Keratinocyte (primary cell): ENCODE results near the gene FAM240A. TPM values are rescaled to one million over a fixed set of nuclear protein-coding genes. Genes with fewer than 3 reads are reported as not detected.

Experiments used
- DNase-seq: peaks from one replicate; pipeline ENCODE4 v3.0.0-alpha.2; 2011; ENCODE audit warnings: low read depth, missing footprints, low spot score
- FAIRE-seq: peaks from 2 replicates; lab custom pipeline; 2011; peaks lifted over from hg19 to GRCh38; lab: Jason Lieb, UNC
- H2AFZ ChIP-seq: 2 replicates; pipeline ENCODE4 v1.6.0; 2012; ENCODE audit warnings: low read length, control low read depth, inconsistent platforms; ENCODE audit not compliant: control insufficient read depth
- H3K27ac ChIP-seq: 2 replicates; pipeline ENCODE4 v1.5.1; 2011; ENCODE audit warnings: low read length; ENCODE audit not compliant: control insufficient read depth, insufficient read depth
- H3K27me3 ChIP-seq: 3 replicates; pipeline ENCODE4 v1.6.0; 2011; ENCODE audit warnings: low read length; ENCODE audit not compliant: control insufficient read depth, insufficient read depth; ENCODE audit errors: extremely low read depth
- H3K36me3 ChIP-seq, 2 experiments: 2 replicates in 1 of 2; 3 replicates in 1 of 2; pipeline ENCODE4 v1.5.1; 2011; ENCODE audit warnings: low read length in 2 of 2, mild to moderate bottlenecking in 1 of 2; ENCODE audit not compliant: control insufficient read depth in 2 of 2, insufficient read depth in 2 of 2; ENCODE audit errors: extremely low read depth in 1 of 2
- H3K4me1 ChIP-seq: 3 replicates; pipeline ENCODE4 v1.5.1; 2011; ENCODE audit warnings: low read length; ENCODE audit not compliant: control insufficient read depth, insufficient read depth; ENCODE audit errors: extremely low read depth
- H3K4me2 ChIP-seq: 3 replicates; pipeline ENCODE4 v1.6.0; 2011; ENCODE audit warnings: low read depth, low read length; ENCODE audit not compliant: control insufficient read depth, insufficient read depth; ENCODE audit errors: extremely low read depth
- H3K4me3 ChIP-seq, 3 experiments: fragments of 200-600 bp in 1 of 3; sonication (generic) in 1 of 3; 2 replicates in 2 of 3; 3 replicates in 1 of 3; pipeline ENCODE4 v1.5.1; 2011 to 2016; ENCODE audit warnings: low read length in 3 of 3, mild to moderate bottlenecking in 3 of 3, control low read depth in 2 of 3, inconsistent platforms in 1 of 3, low read depth in 1 of 3, mixed read lengths in 1 of 3, mixed run types in 1 of 3, moderate library complexity in 1 of 3; ENCODE audit not compliant: control insufficient read depth in 2 of 3, insufficient read depth in 2 of 3; ENCODE audit errors: extremely low read depth in 1 of 3
- H3K79me2 ChIP-seq: 2 replicates; pipeline ENCODE4 v1.6.0; 2012; ENCODE audit warnings: low read length; ENCODE audit not compliant: control insufficient read depth, insufficient read depth
- H3K9ac ChIP-seq: 3 replicates; pipeline ENCODE4 v1.6.0; 2011; ENCODE audit warnings: low read length; ENCODE audit not compliant: control insufficient read depth, insufficient read depth; ENCODE audit errors: extremely low read depth
- H3K9me1 ChIP-seq: 3 replicates; pipeline ENCODE4 v1.6.0; 2011; ENCODE audit warnings: low read length; ENCODE audit not compliant: control insufficient read depth, insufficient read depth; ENCODE audit errors: extremely low read depth
- H3K9me3 ChIP-seq: 2 replicates; pipeline ENCODE4 v1.5.1; 2012; ENCODE audit warnings: low read depth, low read length; ENCODE audit not compliant: control insufficient read depth
- H4K20me1 ChIP-seq: 3 replicates; pipeline ENCODE4 v1.6.0; 2011; ENCODE audit warnings: low read length; ENCODE audit not compliant: control insufficient read depth, insufficient read depth; ENCODE audit errors: extremely low read depth
- EZH2 ChIP-seq: IDR thresholded peaks from one replicate; pipeline ENCODE4 v1.6.1; 2012; ENCODE audit warnings: inconsistent platforms, mild to moderate bottlenecking, low read length, moderate library complexity
- dilution Hi-C: fragments of 300-500 bp; cut with MboI; formaldehyde crosslinking; loops from one replicate; pipeline ENCODE4 v1.7.0; 2020; ENCODE audit warnings: low sequenced_read_pairs; ENCODE audit not compliant: extremely low pct_ligation_motif_present
- polyA plus RNA-seq, 5 experiments: library from polyadenylated mRNA; depleted of rRNA in 3 of 5; stranded (reverse) in 3 of 5; stranded (forward) in 1 of 5; unstranded in 1 of 5; fragments of >200 nt; gene quantifications; 1 replicate in 1 of 5; 2 replicates in 3 of 5; 3 replicates in 1 of 5; pipeline versions ENCODE4 v1.2.1 to v1.2.3, GENCODE V29; 2011 to 2012; ENCODE audit warnings: missing spikeins in 2 of 5, low read depth in 1 of 5, low replicate concordance in 1 of 5
- TF ChIP-seq, protein P1 (sequence below), 3 experiments: IDR thresholded peaks in 1 of 3; conservative IDR thresholded peaks in 1 of 3; optimal IDR thresholded peaks in 1 of 3; 2 replicates in 2 of 3; 3 replicates in 1 of 3; pipeline versions ENCODE3 to v1.5.1; 2011; ENCODE audit warnings: low read length in 3 of 3, mild to moderate bottlenecking in 3 of 3, moderate library complexity in 2 of 3, control low read depth in 1 of 3, inconsistent platforms in 1 of 3; ENCODE audit not compliant: insufficient read depth in 2 of 3; ENCODE audit errors: extremely low read depth in 1 of 3

Gene FAM240A
- polyA plus RNA-seq, 1 donor (not counting 4 experiments of a cell fraction or from before 2014, with no cell fraction given): not detected

DNA sequence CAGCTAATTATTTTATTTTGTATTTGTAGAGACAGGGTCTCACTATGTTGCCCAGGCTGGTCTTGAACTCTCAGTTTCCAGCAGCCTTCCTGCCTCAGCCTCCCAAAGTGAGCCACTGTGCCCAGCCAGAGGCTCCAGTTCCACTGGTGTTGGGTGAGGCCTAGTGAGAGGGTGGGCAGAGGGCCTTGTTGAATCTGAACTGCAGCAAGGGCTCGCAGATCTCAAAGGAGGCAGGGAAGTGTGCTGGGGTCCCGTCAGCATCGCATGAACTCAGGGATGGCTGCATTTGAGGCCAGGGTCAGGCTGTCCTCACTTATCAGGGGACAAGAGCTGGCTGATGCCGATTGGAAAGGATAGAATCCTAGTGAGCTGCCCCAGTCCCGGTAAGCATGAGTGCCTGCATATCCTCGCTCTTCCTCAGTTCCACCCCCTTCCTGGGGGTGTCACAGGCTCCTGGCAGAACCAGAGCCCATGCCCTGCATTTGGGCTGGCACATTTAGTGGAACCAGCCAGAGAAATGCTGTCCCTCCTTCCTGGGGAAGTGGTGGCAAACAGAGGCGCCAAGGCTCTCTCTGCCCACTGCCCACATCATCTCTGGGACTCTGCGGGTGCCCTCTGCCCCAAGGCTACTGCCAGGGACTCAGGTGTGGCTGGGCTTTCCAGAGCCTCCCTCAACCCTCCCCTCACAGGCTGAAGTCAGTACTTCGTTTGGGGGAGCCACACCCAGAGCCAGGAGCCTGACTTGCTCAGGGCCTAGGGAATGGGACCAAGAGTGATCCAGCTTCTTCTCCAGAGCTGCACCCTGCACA is 57.1 kb downstream of the FAM240A start:
- no peaks in the 10 kb centered on the region for H4K20me1 ChIP-seq
- no peaks in the 10 kb centered on the region for H3K4me1 ChIP-seq
- no peak overlapping the region for H3K9ac ChIP-seq
- dilution Hi-C loops: no loop called here
- no peak for TF ChIP-seq EZH2
- TF ChIP-seq, protein P1, sequence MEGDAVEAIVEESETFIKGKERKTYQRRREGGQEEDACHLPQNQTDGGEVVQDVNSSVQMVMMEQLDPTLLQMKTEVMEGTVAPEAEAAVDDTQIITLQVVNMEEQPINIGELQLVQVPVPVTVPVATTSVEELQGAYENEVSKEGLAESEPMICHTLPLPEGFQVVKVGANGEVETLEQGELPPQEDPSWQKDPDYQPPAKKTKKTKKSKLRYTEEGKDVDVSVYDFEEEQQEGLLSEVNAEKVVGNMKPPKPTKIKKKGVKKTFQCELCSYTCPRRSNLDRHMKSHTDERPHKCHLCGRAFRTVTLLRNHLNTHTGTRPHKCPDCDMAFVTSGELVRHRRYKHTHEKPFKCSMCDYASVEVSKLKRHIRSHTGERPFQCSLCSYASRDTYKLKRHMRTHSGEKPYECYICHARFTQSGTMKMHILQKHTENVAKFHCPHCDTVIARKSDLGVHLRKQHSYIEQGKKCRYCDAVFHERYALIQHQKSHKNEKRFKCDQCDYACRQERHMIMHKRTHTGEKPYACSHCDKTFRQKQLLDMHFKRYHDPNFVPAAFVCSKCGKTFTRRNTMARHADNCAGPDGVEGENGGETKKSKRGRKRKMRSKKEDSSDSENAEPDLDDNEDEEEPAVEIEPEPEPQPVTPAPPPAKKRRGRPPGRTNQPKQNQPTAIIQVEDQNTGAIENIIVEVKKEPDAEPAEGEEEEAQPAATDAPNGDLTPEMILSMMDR (optimal IDR thresholded peaks at IDR 0.05 in 1 of 3, IDR thresholded peaks at IDR 0.05 in 1 of 3, conservative IDR thresholded peaks at IDR 0.05 in 1 of 3; ENCODE audit: extremely low read depth in 1 of 3, insufficient read depth in 2 of 3, low read length in 3 of 3): no peak
- no peaks in the 10 kb centered on the region for H3K79me2 ChIP-seq
- FAIRE-seq (no peak), DNase-seq (no peak)
- H3K4me3 ChIP-seq: no peak overlapping the region
- H3K9me1 ChIP-seq: no peaks in the 10 kb centered on the region
- H3K27me3 ChIP-seq: no peaks in the 10 kb centered on the region
- no peak overlapping the region for H3K4me2 ChIP-seq
- no peak overlapping the region for H2AFZ ChIP-seq
- H3K36me3 ChIP-seq: peaks cover 20 to 25% of the 10 kb centered on the region in 2 experiments
- H3K9me3 ChIP-seq: no peaks in the 10 kb centered on the region
- H3K27ac ChIP-seq: no peak overlapping the region

DNA sequence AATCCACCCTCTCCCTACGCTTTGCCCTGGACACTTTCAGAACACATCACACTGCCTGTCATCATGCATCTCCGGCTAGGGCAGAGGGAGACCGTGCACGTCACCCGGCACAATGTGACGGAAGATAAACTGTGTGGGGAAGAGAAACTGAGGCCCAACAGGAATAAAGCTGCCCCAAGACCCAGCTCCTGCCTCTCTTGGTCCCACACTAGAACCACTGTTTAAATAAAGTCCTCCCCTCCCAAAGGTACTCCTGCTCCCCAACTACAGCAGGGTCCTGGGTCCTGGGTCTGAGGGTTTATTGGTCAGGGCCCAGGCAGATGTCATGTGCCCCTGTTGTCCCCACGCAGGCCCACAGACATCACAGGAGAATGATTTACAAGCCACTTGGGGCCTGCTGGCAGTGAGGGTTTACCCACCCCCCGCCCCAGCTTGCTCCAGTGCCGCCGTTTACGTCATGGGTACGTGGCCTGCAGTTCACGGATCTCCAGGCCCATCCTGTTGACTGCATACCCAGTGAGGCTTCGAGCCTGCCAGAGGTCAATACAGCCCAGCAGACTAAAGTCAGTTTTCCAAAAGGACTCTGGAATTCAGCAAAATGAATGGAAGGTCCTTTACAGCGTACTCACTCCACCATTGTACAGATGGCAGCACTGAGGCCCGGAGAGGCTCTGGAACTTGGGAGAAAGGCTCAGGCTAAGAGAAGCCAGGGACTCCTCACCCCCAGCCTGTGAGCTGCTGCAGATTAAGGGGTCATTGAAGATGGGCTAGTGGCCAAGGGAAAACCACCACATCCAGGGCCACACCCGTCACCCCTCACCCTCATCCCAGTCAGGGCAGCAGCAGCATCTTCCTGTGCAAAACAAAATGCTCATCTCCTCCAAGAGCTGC is 57.9 kb downstream of the FAM240A start:
- Histone ChIP-seq H3K9me3 (no peaks in the 10 kb centered on the region), H3K4me2 (no peak overlapping the region), H3K36me3 (peaks cover 22 to 33% of the 10 kb centered on the region in 2 experiments), H3K4me1 (no peaks in the 10 kb centered on the region), H3K79me2 (no peaks in the 10 kb centered on the region), H3K4me3 (no peak overlapping the region), H3K9me1 (no peaks in the 10 kb centered on the region), H3K27me3 (no peaks in the 10 kb centered on the region), H3K27ac (no peak overlapping the region), H3K9ac (no peak overlapping the region), H4K20me1 (no peaks in the 10 kb centered on the region), H2AFZ (no peak overlapping the region)
- TF ChIP-seq, protein P1 (optimal IDR thresholded peaks at IDR 0.05 in 1 of 3, IDR thresholded peaks at IDR 0.05 in 1 of 3, conservative IDR thresholded peaks at IDR 0.05 in 1 of 3; ENCODE audit: extremely low read depth in 1 of 3, insufficient read depth in 2 of 3, low read length in 3 of 3): no peak
- TF ChIP-seq EZH2: no peak
- dilution Hi-C loops: no loop called here
- FAIRE-seq (no peak), DNase-seq (no peak)
